HG03064 (cell line): ENCODE results near the gene CFD.

Experiments used
- ATAC-seq: cut with Tn5 transposase; IDR thresholded peaks from one replicate; pipeline ENCODE4 v1.9.1; 2021; ENCODE audit warnings: low read depth; ENCODE audit not compliant: unreplicated experiment

CFD gene

DNA sequence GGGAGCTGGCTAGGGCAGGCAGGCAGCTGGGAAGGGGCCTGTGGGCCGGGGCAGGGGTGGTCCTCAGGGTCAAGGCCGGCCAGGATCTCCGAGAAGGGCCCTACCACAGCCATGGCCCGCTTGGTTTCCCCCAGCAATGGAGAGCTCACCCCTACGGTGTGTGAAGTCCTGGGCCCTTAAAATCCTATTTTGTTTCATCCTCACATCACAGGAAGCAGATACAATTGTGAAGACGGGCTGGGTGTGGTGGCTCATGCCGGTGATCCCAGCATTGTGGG, 42.6 kb downstream of the CFD start:
- no peak for ATAC-seq

DNA sequence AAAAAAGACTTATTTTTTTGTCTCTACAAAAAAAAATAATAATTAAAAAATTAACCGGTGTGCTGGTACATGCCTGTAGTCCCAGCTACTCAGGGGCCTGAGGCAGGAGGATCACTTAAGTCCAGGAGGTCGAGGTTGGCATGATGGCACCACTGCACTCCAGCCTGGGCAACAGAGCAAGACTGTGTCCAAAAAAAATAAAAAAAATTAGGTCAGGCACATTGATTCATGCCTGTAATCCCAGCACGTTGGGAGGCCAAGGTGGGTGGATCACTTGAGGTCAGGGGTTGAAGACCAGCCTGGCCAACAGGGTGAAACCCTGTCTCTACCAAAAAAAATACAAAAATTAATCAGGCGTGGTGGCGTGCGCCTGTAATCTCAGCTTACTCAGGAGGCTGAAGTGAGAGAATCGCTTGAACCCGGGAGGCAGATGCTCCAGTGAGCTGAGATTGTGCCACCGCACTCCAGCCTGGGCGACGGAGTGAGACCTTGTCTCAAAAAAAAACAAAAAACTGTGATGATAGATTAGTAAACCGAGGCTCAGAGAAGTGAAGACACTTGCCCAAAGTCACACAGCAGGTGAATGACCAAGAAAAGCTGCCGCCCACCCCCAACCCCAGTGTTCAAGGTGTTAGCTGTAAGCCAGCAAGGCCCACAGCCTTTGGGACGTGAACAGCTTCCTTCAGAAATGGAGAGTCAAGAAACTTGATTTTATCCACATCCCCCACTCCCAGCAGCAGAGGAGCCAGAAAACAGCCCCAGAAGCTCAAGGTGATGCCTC, 43.2 kb downstream of the CFD start:
- ATAC-seq: no peak

DNA sequence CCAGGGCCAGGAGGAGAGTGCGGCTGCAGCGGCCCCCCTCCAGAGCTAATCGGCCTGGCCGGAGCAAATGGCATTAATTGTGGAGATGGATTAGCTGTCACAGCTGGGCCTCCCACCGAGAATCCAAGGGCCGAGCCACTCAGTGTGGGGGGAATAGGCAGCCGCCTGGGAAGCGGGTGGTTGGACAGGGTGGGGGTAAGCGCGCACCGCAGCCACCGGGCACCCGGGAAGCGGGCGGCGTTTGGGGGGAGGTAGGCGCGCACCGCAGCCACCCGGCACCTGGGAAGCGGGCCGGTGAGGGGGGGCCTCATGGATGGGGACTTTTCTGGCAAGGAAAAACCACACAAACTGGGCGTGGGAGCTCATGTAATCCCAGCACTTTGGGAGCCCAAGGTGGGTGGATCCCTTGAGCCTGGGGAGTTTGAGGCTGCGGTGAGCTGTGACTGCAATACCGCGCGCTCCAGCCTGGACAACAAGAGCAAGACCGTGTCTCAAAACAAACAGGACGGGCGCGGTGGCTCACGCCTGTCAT, 43.9 kb downstream of the CFD start:
- ATAC-seq: no peak

DNA sequence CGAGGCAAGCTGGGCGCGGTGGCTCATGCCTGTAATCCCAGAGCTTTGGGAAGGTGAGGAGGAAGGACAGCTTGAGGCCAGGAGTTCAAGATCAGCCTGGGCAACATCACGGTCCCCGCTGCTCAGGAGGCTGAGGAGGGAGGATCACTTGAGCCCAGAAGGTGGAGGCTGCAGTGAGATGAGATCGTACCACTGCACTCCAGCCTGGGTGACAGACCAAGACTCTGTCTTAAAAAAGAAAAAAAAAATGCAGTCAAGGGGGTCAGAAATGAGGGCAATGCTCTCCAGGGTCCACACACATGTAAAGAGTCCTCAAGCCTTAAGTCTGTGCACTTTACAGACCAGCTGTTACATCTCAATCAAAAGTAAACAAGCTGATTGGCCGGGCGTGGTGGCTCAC, 45.1 kb downstream of the CFD start:
- ATAC-seq: no peak

DNA sequence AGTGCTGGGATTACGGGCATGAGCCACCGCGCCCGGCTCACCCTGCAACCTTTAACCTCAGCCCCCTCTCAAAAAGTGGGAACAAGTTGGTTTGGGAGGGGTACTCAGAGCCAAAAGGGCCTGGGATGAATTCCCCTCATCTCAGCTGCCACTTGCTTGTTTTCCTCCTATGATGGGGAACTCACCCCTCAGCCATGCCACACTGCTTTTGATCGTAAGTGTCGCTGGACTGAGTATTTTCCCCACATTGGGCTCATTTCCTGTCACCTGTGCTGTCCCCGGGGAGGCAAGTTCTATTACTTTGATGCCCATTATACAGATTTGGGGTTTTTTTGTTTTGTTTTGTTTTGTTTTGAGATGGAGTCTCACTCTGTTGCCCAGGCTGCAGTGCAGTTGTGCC, 47.0 kb downstream of the CFD start:
- no peak for ATAC-seq

DNA sequence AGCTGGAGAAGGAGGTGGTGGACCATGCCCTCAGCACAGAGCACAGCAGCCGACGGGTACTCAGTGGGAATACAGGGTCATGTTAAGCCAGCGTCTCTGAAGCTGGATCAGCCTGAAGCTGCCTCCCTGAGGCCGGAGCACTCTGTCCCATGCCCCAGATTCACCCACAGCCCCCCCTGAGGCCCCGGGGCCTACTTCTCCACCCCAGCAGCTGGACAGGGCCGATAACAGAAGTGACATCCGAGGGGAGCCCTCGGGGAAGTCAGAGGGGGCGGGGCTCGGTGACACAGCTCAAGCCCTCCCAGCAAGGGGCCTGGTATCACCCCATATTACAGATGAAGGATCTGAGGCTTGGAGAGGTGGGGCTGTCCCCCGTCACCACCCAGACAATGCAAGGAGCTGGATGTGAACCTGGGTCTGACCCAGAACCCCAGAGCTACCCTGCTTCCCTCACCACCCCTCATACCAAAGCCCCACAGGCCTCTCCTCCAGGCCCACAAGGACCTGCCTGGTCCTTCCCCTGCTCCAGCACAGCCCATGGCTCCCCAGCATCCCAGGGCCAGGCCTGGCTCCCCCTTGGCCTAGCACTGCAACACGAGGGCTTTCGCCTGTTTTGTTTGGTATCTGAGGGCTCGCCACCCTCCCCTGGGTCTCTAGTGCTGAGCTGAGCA, 47.9 kb downstream of the CFD start:
- no peak for ATAC-seq

DNA sequence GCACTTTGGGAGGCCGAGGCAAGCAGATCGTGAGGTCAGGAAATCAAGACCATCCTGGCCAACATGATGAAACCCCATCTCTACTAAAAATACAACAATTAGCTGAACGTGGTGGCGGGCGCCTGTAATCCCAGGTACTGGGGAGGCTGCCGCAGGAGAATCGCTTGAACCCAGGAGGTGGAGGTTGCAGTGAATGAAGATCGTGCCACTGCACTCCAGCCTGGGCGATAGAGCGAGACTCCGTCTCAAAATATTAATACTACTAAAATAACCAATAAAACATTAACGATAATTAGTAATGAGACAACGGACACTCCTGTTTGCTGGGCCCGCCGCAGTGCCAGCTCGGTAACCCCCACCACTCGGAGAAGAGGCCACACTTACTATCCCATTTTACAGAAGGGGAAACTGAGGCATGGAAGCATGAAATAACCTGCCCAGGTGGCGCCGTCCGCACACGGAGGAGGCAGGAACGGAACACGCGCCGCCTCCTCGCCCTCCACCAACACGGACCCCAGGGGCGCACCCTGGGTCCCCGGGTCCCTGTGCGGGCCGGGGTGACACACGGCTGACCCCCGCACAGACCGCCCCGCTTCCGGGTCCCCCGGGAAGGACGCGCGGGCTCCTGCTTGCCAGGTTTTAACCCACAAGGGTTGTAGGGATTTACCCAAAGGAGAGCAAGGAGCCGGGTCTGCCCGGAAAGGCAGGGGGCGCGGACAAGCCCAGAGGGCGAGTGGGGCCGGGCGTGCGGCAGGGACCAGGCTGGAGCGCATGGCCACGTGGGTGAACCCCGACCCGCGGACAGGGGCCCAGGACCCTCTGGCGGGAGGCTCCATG, 52.0 kb downstream of the CFD start:
- no peak for ATAC-seq

DNA sequence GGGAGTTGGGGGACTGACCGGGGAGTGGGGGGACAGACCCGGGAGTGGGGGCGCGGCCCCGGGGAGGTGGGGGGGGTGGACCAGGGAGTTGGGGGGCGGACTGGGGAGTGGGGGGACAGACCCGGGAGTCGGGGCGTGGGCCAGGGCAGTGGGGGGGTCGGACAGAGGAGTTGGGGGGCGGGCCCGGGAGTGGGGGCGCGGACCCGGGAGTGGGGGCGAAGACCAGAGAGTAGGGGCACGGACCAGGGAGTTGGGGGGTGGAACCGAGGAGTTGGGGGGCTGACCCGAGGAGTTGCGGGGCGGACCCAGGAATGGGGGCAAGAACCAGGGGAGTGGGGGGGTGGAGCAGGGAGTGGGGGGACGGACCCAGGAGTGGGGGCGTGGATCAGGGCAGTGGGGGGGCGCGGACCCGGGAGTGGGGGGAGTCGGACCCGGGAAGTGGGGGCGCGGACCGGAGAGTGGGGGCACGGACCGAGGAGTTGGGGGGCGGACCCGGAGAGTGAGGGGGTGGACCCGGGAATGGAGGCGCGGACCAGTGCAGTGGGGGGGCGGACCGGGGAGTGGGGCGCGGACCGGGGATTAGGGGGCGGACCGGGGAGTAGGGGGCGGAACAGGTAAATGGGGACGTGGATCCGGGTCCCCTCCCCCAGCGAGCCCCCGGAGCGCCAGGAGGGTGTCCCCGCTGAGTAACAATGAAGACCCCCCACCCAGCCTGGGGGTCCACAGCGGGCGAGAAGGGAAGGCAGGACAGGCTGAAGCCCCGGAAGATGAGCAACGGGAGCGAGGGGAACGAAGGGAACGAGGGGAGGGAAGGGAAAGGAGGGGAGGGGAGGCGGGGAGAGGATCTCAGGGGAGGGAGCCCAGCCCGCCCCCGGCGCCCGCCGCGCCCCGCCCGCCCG, 53.0 kb downstream of the CFD start:
- ATAC-seq: no peak
